ENCODE data around the gene SLC4A9.
A peak's percentile ranks its signal among the peaks of the same experiment; 100 is the strongest.

The SLC4A9 gene, protein sequence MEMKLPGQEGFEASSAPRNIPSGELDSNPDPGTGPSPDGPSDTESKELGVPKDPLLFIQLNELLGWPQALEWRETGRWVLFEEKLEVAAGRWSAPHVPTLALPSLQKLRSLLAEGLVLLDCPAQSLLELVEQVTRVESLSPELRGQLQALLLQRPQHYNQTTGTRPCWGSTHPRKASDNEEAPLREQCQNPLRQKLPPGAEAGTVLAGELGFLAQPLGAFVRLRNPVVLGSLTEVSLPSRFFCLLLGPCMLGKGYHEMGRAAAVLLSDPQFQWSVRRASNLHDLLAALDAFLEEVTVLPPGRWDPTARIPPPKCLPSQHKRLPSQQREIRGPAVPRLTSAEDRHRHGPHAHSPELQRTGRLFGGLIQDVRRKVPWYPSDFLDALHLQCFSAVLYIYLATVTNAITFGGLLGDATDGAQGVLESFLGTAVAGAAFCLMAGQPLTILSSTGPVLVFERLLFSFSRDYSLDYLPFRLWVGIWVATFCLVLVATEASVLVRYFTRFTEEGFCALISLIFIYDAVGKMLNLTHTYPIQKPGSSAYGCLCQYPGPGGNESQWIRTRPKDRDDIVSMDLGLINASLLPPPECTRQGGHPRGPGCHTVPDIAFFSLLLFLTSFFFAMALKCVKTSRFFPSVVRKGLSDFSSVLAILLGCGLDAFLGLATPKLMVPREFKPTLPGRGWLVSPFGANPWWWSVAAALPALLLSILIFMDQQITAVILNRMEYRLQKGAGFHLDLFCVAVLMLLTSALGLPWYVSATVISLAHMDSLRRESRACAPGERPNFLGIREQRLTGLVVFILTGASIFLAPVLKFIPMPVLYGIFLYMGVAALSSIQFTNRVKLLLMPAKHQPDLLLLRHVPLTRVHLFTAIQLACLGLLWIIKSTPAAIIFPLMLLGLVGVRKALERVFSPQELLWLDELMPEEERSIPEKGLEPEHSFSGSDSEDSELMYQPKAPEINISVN

DNA sequence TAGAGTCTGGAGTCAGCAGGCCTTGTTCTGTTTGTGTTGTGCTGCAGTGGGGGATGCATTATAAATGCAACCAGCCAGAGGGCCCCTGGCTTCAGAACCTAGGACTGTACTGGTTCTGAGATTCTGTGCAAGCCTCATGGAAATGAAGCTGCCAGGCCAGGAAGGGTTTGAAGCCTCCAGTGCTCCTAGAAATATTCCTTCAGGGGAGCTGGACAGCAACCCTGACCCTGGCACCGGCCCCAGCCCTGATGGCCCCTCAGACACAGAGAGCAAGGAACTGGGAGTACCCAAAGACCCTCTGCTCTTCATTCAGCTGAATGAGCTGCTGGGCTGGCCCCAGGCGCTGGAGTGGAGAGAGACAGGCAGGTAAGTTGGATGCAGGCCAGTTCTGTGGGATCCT, at the start of gene SLC4A9:
Gene SLC4A9 (plus strand): TSS at position 94 of the 400 bp plus-strand sequence. CDS start 43 bp downstream, at position 137.
- no peak for DNase-seq

DNA sequence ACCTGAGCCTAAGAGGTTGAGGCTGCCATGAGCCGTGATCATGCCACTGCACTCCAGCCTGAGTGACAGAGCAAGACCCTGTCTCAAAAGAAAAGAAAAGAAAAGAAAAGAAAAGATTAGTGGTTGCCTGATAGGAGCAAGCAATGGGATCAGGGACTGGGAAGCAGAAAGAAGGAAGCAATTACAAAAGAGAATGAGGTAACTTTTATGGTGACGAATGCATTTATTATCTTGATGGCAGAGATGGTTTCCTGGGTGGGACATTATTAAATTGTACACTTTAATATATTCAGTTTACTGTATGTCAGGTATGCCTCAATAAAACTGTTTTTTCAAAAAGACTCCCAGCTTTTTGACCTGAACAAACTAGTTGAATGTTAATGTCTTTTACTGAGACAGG, 49.6 kb upstream of the SLC4A9 start:
- DNase-seq = no peak

DNA sequence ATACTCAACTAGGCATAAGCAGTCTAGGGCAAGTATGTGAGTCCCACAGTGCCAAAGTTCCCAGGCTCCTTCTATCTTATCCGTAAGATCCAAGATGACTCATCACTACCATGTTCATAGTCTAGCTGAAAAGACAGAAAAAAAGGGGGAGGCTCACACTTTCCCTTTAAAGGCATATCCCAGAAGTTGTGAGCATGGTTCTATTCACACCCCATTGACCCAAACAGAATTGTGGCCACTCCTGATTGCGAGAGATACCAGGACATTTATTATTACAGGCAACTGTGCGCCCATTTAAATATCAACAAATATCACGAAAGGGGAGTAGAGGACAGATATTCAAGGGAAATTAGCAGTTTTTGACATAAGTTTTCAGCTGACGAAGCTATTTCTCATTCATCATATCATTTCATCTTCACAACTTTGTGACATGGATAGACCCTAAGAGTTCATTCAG, 49.0 kb upstream of the SLC4A9 start:
- no peak for DNase-seq

DNA sequence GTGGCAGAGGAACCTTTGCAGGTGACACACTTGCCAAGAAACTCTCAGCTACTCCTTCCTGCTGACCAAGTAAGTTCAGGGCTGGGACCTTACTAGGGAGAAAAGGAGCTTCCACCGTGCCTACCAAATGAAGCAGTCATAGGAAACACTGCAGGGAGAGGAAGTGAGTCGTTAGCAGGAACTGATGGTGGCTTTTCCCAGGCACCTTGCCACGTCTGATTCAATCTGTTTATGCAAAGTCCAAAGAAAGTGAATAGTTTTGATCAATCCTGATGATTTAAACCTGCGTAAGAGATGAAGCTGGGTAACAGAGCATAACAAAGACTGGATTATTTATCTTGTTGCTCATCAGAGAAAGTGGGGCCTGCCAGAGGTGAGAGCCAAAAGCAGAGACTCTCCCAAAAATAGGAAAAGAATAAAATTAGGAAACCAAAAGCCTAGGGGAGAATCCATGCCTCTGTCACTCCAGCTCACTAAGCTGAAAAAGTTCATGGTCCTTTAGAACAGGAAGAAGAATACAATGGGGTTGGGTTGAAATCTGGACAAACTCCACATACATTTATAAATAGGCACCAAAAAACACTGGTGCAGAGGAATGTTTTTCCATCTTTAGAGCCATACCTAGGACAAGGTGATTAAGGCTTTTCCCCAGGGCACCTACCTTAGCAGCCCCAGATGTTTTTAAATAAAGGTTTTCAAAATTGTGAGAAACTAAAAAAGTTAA, 47.8 kb upstream of the SLC4A9 start:
- no peak for DNase-seq

DNA sequence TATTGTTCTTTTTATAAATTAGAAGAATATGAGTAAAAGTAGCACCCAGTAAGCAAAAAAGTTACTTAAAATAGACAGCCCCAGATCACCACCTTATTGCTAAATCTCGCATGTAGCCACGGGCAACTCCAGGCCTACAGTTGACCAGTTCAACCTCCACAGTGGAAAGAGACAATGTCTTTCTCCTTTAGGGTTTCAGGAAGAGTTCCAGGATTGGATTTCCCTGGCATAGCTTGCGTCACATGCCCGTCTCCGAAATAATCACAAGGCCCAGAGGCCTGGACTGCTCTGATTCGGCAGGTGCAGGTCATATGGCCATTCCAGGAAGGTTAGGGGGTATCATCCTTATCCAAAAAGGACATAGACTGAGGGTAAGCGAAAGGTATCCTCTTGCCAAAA, 47.2 kb upstream of the SLC4A9 start:
- no peak for DNase-seq

DNA sequence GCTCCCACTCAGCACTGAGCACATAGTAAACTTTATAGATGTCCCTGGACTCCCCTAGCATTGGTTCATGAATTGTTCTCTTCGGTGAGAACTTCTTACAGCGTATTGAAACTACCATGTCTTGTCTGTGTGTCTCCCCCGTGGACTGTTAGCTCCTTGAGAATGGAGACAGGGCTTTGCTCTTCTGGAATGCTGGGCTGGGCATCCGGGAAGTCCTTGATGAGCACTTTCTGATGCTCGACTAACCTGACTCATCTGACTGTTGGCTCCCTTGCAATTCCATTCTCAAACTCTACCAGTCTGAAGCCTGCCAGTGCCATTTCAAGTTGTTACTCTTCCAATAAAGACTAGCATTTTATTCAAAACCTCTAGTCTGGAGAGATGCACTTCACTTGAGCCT, 42.1 kb upstream of the SLC4A9 start:
- DNase-seq = no peak

DNA sequence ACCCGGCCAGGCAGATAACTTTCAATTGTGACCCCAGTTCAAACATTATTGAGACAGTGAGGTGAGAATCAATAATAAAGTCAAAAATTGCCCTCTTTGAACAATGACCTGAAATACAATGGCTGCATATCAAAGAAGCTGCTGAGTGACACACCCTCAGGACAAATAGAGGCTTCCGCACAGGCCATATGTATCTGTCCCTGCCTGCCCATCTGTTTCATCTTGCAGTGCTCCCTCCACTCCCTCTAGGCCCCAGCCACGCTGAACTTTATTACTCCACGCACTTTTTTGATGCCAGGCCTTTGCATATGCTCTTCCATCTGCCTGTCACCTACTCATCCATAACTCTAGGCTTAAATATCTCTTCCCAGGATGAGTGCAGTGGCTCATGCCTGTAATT, 41.2 kb upstream of the SLC4A9 start:
- peak; percentile 34 for DNase-seq

DNA sequence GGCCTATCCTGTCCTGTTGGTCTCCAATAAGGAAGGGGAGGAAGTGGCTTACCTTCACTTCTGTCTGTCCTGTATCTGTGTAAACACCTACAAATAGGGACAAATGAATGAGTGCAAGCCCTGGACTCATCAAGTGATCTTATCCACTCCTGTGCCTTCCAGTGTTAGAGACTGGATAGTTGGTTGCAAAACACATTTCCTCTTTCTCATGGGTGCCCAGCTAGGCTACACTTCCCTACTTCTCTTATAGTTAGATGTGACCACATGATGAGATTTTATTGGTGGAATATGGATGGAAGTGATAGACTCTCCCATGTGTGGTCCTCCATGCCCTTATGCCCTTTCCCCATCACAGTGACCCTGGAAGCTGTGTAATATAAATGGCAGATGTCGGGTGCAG, 40.2 kb upstream of the SLC4A9 start:
- no peak for DNase-seq

DNA sequence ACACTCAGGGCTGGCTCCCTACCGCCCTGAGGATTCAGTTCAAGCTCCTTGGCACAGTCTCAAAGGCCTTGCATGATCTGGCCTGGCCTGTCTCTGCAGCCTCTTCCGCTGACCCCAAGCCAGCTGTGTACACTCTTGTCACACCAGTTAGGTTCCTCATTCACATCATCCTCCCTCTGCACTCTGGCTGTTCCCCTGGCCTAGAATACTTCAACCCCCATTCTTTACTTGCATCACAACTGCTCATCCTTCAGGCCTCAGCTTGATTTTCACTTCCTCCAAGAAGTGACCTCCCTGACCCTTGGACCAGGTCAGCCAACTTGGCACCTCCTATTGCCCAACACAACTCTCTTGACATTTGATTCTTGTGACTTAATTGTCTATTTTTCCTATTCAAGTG, 38.2 kb upstream of the SLC4A9 start:
- no peak for DNase-seq

DNA sequence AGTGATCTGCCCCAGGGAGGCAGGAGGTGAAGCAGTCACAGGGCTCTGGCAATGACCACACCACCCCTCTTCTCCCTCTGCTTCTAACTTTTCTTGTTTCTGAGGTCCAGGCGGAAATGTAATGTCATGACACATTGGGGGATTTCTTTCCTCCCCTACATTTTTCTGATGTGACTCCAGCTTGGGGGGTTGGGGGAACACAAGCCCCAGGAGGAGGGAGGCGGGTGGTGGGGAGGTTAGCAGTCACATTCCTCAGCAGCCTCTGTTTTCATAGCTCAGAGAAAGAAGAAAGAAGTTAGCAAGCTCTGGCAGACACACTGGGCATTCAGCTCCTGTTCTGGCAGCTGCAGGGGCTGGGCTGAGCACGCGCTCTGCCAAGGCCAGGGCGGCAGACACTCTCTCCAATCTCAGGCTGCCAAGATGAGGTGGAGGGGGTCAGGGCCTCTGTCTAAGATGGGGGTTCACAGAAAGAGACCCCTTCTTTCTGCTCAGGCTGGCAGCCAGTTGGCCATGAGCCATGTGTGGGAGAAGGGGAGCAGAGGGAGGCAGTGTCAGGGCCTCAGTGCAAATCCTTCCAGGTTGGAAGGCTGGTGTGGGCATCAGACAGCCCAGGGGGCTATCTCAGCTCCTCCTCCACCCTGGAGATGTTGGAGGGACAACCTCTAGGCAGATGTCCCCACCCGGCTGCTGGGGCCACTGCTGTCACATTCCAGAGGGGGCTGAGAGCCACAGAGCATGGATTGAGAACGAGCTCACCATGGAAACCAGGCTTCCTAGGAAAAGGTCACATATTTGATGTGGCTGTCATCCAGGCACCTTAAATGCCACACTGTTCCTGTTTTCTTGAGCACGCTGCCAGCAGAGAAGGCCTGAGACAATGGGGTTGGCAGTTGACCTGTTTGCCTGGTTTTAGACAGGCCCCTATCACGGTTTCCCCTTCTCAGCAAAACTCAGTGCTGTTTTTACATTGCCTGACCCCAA, 37.0 kb upstream of the SLC4A9 start:
- no peak for DNase-seq

DNA sequence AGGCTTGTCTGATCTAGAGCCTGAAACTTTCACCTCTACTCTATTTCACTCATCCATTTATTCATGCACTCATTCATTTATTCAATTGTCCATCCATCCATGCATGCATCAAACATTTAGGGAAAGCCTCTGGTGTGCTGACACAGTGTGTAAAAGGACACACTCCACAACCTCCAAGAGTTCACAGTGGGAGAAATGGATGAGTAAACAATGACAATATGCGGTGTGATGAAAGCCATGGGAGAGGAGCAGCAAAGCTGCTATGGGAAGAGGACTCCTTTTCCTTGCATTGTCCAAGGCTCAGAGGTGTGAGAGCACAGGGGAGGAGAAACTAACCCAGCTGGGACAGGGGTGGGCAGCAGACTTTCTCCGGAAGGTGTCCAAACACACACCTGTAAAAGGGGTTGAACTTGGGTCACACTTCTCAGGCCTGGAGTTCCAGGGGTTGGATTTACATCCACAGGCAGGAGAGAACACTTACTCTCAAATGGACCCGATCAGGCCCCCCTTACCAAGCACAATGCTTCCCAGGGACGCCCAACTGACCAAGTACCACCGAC, 35.9 kb upstream of the SLC4A9 start:
- no peak for DNase-seq

DNA sequence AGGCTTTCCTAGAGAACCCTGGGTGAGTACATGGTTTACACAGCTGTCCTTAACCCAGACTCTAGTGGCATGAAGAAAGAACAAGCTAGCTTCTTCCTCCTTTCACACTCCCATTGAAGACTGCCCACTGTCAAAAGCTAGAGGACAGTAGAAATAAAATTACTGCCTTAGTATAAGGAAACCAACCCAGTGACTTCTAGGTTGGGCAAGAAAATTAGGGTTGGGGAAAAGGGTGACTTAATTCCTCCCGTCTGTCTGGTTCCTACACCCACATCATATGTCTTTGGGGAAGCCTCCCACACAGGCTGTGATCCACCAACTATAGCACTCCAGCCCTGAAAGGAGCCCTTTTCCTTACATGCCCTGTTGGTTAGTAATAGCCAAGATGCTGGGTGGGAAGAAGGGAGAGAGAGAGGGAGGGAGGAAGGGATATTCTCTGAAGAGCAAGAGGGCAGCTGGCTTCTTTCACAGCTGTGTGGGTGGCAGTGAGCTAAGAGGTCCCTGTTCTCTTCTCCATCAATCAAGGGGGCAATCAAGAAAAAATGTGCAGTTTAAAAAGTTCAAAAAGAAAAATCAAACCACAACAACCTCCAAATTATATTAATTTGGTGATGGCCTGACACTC, 35.3 kb upstream of the SLC4A9 start:
- no peak for DNase-seq

DNA sequence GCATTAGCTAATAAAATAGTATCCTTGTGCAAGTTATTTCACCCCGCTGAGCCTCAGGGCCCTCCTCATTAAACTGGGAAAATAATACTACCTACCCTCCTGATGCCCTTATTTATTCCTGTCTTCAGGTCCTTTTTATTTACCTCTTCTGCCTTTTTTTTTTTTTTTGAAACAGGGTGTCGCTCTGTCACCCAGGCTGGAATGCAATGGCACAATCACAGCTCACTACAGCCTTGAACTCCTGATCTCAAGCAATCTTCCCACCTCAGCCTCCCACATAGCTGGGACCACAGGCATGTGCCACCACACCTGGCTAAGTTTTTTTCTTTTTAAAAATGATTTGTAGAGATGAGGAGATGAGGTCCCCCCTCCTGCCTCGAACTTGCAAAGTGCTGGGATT, 34.5 kb upstream of the SLC4A9 start:
- no peak for DNase-seq

DNA sequence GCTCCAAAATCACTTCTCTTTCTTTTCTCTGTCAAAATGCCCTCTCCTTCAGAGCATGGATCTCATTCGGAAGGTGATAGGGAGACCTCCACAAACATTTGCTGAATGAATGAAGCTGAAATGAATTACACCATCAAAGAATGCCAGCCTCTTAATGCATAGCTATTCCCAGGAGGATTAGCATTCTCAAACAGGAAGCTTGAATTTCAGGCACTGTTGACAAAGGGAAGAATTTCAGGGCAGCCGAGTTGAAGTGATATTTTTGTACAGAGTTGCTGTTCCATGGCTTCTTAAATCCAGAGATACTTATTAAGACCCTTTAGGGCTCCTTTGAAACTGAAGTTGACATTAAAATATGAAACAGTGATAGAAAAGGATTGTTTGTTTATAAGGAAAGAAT, 32.4 kb upstream of the SLC4A9 start:
- DNase-seq = peak; percentile 53

DNA sequence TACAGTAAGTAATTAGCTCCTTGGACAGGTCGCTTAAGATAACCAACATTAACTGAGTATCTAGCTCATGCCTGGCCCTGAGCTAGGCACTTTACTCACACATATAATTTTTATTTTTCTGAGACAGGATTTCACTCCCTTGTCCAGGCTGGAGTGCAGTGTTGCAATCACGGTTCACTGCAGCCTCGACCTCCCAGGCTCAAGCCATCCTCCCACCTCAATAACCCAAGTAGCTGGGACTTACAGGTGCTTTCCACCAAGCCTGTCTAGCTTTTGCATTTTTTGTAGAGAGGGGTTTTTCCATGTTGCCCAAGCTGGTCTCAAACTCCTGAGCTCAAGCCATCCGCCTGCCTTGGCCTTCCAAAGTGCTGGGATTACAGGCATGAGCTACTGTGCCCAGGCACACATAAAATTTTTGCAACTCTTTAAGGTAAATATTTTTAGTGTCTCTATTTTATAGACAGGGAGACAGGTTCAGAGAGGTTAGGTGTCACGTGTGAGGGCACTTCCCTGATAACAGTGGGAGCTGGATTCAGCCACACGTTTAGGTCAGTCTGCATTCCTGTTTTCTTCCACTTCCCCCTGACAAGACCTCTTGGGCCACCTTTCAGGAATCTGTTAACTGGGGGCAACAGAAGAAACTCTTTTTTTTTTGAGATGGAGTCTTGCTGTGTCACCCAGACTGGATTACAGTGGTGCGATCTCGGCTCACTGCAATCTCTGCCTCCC, 31.8 kb upstream of the SLC4A9 start:
- DNase-seq = no peak

DNA sequence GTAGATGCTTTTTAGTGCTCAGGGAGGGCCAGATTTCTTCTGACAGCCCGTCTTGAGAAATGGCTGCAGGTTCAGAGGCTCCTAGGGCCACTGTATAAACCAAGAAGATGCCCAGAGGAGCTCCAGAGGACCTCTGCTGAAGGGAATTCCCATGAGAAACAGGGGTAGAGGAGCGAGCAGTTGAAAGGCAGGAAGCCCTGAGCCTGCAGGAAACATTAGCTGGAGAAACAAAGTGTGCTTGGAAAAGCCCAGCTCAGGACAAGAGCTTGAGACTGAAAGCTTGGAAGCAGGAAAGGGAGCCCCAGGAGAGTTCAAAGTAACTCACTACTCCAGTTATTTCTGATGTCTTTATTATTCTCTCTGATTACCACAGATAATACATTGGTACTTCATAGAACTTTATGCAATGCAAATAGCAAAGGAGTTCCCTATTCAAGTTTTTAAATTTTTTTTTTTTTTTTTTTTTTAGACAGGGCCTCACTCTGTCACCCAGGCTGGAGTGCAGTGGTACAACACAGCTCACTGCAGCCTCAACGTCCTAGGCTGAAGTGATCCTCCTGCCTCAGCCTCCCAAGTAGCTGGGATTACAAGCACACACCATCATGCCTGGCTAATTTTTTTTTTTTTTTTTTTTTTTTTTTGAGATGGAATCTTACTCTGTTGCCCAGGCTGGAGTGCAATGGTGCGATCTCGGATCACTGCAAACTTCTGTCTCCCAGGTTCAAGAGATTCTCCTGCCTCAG, 30.1 kb upstream of the SLC4A9 start:
- DNase-seq = no peak

DNA sequence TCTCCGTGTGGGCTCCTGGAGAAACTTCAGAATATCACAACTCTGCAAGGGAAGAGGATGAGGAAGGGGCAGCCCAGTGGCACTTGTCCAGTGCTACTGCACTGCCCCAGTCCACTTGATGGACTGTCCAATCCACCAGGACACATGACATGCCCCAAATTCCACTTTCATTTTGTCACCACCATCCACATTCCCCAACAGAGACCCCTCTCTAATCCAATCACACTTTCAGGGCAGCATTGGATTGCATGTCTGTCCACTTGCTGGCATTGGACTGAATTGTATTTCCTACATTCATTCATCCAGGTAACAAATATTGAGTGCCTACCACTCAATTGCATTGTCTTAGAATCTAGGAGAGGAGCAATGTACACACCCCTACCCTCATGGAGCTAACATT, 28.4 kb upstream of the SLC4A9 start:
- DNase-seq = no peak

DNA sequence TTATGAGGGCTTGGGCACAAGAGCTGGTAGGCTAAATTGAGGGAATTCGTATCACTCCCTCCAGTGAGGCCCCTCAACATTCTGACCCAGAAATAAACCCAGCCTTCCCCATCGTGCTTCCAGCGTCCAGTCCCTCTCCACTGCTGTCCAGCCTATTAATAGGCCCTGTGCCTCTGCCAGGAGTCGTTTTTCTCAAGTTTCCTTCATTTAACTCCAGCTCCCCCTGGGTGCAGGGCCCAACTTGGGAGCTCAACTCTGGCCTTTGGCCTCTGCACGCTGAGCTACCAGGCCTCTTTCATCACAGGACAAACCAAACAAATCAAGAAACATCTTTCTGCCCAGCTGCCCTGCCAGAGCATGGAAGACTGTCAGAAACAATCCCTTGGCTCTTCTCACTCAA, 23.6 kb upstream of the SLC4A9 start:
- DNase-seq = no peak

DNA sequence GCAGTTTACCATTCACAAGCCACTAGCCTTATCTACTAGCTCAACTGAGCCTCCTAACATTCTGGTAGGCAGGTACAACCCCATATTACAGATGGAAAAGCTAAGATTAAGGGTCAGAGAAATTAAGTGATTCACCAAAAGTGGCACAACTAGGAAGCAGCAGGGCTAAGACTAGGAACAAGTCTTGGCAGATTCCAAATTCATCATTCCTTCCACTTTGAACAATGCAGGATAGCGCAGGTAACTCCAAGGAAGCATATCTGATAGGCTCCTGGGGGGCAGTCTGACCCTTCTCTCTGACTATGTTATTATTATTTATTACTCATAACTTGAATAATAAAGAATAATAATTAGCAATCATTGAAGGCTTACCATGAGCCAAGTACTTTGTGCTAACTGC, 22.1 kb upstream of the SLC4A9 start:
- DNase-seq = no peak

DNA sequence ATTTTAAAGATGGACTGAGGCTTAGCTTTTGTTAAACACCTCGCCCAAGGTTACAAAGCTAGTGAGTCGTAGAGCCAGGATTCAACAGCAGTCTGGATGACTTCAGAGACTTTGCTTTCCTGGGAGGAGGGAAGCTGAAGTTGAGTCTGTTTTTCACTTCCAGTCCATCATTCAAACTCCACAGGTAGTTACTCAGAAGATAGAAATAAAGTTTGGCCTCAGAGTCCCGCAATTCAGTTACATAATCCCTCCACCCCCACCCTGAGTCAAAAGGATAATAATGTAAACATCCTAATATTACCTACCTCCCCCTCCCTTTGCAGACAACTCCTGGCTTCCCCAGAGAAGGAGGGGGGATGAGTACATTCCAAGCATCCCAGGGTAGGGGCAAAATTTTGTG, 21.7 kb upstream of the SLC4A9 start:
- no peak for DNase-seq
